Ishikawa (cell line): ENCODE measurements around the gene CNPY3.

Experiments used
- CEBPB ChIP-seq: IDR thresholded peaks from 2 replicates; pipeline ENCODE4 v1.6.1; 2012
- CREB1 ChIP-seq: IDR thresholded peaks from 2 replicates; pipeline ENCODE4 v1.6.1; 2012; ENCODE audit warnings: low read depth
- EGR1 ChIP-seq: IDR thresholded peaks from 2 replicates; pipeline ENCODE4 v1.6.1; 2012
- EP300 ChIP-seq: IDR thresholded peaks from 2 replicates; pipeline ENCODE4 v1.6.1; 2012; ENCODE audit warnings: borderline replicate concordance
- FOXM1 ChIP-seq: IDR thresholded peaks from 2 replicates; pipeline ENCODE4 v1.6.1; 2012; ENCODE audit warnings: low read depth, borderline replicate concordance
- MAX ChIP-seq: IDR thresholded peaks from 2 replicates; pipeline ENCODE4 v1.6.1; 2012
- NFIC ChIP-seq: IDR thresholded peaks from 2 replicates; pipeline ENCODE4 v1.6.1; 2012
- RAD21 ChIP-seq: IDR thresholded peaks from 2 replicates; pipeline ENCODE4 v1.6.1; 2012; ENCODE audit warnings: low read depth
- REST ChIP-seq: IDR thresholded peaks from 2 replicates; pipeline ENCODE4 v1.6.1; 2012; ENCODE audit warnings: low read depth, mild to moderate bottlenecking
- TAF1 ChIP-seq: IDR thresholded peaks from 2 replicates; pipeline ENCODE4 v1.6.1; 2012; ENCODE audit warnings: low read depth, mild to moderate bottlenecking
- TCF12 ChIP-seq: IDR thresholded peaks from 2 replicates; pipeline ENCODE4 v1.6.1; 2012; ENCODE audit warnings: low read depth
- TEAD4 ChIP-seq: IDR thresholded peaks from 2 replicates; pipeline ENCODE4 v1.6.1; 2012
- USF1 ChIP-seq: IDR thresholded peaks from 2 replicates; pipeline ENCODE4 v1.6.1; 2012
- YY1 ChIP-seq: IDR thresholded peaks from 2 replicates; pipeline ENCODE4 v1.6.1; 2012; ENCODE audit warnings: low read depth
- ZBTB7A ChIP-seq: IDR thresholded peaks from 2 replicates; pipeline ENCODE4 v1.6.1; 2012; ENCODE audit warnings: low read depth

CNPY3 gene

GRCh38 chr6:42935322-42935721 is 6.0 kb downstream of the CNPY3 start:
- TF ChIP-seq ZBTB7A (no peak), CEBPB (no peak), FOXM1 (no peak), TEAD4 (no peak), EP300 (no peak)

- TF ChIP-seq EP300, result no peak
These were observed 7.1 kb downstream of the CNPY3 start for GRCh38 chr6:42936398-42936797.

GRCh38 chr6:42937548-42938427 is 8.5 kb downstream of the CNPY3 start:
- TF ChIP-seq MAX (no peak), TCF12 (no peak), REST (no peak), USF1 (no peak), RAD21 (no peak), ZBTB7A (no peak), CEBPB (no peak), YY1 (no peak), EGR1 (no peak), CREB1 (no peak), EP300 (no peak), NFIC (no peak), TEAD4 (no peak), FOXM1 (no peak), TAF1 (no peak)

- TF ChIP-seq CEBPB (no peak), TEAD4 (no peak), MAX (no peak)
These were observed 9.1 kb downstream of the CNPY3 start for GRCh38 chr6:42938428-42938796.

- TF ChIP-seq TAF1 (no peak), EGR1 (no peak), EP300 (no peak), USF1 (no peak), ZBTB7A (no peak), REST (no peak), NFIC (no peak), CEBPB (no peak), YY1 (no peak), TEAD4 (no peak)
These were observed 9.9 kb downstream of the CNPY3 start for GRCh38 chr6:42938987-42939809.

- no peak for TF ChIP-seq TCF12
- TF ChIP-seq USF1, result no peak
- no peak for TF ChIP-seq YY1
- no peak for TF ChIP-seq NFIC
- TF ChIP-seq FOXM1, result no peak
- no peak for TF ChIP-seq TAF1
- no peak for TF ChIP-seq MAX
These were observed 10.5 kb downstream of the CNPY3 start for GRCh38 chr6:42939810-42940167.
